Measurements from ENCODE around the gene GTF2H4. TPM values are rescaled to one million over a fixed set of nuclear protein-coding genes. Genes with fewer than 3 reads are reported as not detected.

Gene GTF2H4
- polyA plus RNA-seq, 1 donor from 2014 or later = 101 TPM

DNA sequence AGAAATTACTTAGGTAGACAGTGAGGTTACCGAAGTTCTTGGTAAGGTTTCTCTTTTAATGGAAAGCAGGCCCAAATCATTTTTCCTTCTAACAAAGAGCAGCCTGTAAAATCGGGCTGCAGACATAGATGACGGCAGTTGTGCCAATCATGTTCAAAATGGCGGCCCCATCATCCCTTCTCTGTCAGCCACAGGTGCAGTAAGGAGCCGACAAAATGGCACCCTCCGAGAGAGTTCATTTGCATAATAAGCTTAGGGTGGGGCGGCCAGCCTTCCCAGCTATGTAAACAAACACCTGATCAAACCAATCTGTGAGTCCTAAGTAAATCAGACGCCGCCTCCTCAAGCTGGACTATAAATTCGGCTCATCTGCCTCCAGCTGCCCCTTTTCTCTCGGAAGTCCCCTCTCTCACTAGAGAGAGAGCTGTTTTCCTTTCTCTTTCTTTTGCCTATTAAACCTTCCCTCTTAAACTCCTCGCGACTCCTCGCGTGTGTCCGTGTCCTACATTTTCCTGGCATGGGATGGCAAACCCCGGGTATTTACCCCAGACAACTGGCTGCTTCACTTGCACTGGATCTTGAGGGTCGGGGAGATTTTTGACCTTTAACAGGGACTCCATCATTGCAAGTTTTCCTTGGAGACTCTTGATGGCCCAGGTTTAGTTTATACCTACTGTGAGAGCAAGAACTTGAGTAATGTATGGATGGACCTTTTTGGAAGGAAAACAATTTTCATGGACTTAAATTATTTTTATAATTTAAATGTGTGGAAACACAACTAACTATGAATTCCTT is 32.6 kb upstream of the GTF2H4 start:
- H3K27me3 ChIP-seq (ENCODE audit: insufficient read depth, low read depth, low read length) = no peaks in the 10 kb centered on the region

DNA sequence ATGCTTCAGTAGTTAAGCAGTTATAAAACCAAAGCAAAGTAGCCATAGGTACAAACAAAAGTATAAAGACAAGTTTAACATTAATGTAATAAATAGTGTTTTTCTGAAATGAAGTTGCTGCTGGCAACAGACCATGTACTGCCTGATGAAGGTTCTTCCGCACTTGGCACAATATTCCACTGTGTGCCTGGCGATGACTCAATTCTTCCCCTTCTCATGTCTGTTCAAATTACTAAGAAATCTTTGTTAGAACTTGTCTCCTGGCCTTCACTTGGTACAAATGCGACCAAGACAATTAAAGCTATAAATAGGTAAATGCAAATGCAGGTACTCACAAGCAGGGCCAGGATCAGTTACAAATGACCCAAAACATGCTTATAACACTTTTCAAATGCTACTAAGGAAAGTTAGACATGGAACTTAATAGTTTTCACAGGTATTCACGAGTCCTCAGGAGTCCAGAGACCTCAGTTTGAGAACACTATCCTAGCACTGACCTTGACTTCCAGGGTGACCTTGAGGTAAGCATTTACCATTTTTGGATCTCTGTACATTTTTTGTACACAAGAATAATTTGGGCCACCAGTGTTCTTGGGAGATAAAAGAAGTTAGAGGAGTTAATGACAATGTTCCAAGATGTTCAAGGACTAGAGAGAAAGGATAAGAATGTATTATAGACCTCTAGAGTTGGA is 31.8 kb upstream of the GTF2H4 start:
- TF ChIP-seq SMC3 (conservative IDR thresholded peaks at IDR 0.05; ENCODE audit: poor library complexity) (no peak), MXI1 (conservative IDR thresholded peaks at IDR 0.05; ENCODE audit: poor library complexity, severe bottlenecking) (no peak), EZH2 (IDR thresholded peaks at IDR 0.05; ENCODE audit: borderline replicate concordance, insufficient read depth, low read length, poor library complexity, severe bottlenecking) (no peak), POLR2AphosphoS5 (IDR thresholded peaks at IDR 0.05) (no peak), EP300 (conservative IDR thresholded peaks at IDR 0.05; ENCODE audit: poor library complexity, severe bottlenecking) (no peak), REST (IDR thresholded peaks at IDR 0.05; ENCODE audit: borderline replicate concordance) (no peak), RAD21 (conservative IDR thresholded peaks at IDR 0.05) (no peak), TAF1 (IDR thresholded peaks at IDR 0.05; ENCODE audit: low read depth) (no peak)
- TF ChIP-seq, protein P1, sequence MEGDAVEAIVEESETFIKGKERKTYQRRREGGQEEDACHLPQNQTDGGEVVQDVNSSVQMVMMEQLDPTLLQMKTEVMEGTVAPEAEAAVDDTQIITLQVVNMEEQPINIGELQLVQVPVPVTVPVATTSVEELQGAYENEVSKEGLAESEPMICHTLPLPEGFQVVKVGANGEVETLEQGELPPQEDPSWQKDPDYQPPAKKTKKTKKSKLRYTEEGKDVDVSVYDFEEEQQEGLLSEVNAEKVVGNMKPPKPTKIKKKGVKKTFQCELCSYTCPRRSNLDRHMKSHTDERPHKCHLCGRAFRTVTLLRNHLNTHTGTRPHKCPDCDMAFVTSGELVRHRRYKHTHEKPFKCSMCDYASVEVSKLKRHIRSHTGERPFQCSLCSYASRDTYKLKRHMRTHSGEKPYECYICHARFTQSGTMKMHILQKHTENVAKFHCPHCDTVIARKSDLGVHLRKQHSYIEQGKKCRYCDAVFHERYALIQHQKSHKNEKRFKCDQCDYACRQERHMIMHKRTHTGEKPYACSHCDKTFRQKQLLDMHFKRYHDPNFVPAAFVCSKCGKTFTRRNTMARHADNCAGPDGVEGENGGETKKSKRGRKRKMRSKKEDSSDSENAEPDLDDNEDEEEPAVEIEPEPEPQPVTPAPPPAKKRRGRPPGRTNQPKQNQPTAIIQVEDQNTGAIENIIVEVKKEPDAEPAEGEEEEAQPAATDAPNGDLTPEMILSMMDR (IDR thresholded peaks at IDR 0.05; ENCODE audit: poor library complexity, severe bottlenecking) = no peak
- Histone ChIP-seq H3K4me2 (ENCODE audit: low read length) (no peak overlapping the region), H4K20me1 (ENCODE audit: insufficient read depth) (no peaks in the 10 kb centered on the region), H3F3A (ENCODE audit: insufficient read depth, low read length, poor library complexity, severe bottlenecking) (peaks cover 9% of the 10 kb centered on the region), H3K27me3 (ENCODE audit: insufficient read depth, low read depth, low read length) (no peaks in the 10 kb centered on the region), H3K4me3 (ENCODE audit: low read length) (no peak overlapping the region), H2AFZ (ENCODE audit: low read depth, low read length) (no peak overlapping the region), H3K9ac (ENCODE audit: low read length) (no peak overlapping the region), H3K27ac (ENCODE audit: low read length) (no peak overlapping the region), H3K79me2 (replicated peaks; ENCODE audit: insufficient read depth, low read length) (peaks cover 30% of the 10 kb centered on the region), H3K36me3 (ENCODE audit: insufficient read depth, low read length) (no peaks in the 10 kb centered on the region), H3K9me3 (ENCODE audit: low read length) (no peaks in the 10 kb centered on the region), H3K9me2 (ENCODE audit: insufficient read depth, low read length) (no peaks in the 10 kb centered on the region)

More for the DNA sequence above, 32.6 kb upstream of the GTF2H4 start:
- Histone ChIP-seq H3K79me2 (replicated peaks; ENCODE audit: insufficient read depth, low read length) (peaks cover 22% of the 10 kb centered on the region), H3K36me3 (ENCODE audit: insufficient read depth, low read length) (no peaks in the 10 kb centered on the region), H3K9me3 (ENCODE audit: low read length) (peaks cover 4% of the 10 kb centered on the region), H3F3A (ENCODE audit: insufficient read depth, low read length, poor library complexity, severe bottlenecking) (peaks cover 8% of the 10 kb centered on the region), H3K4me2 (ENCODE audit: low read length) (no peak overlapping the region), H2AFZ (ENCODE audit: low read depth, low read length) (no peak overlapping the region), H3K27ac (ENCODE audit: low read length) (no peak overlapping the region), H4K20me1 (ENCODE audit: insufficient read depth) (no peaks in the 10 kb centered on the region), H3K4me3 (ENCODE audit: low read length) (no peak overlapping the region), H3K9ac (ENCODE audit: low read length) (no peak overlapping the region), H3K9me2 (ENCODE audit: insufficient read depth, low read length) (no peaks in the 10 kb centered on the region)
- TF ChIP-seq POLR2AphosphoS5 (IDR thresholded peaks at IDR 0.05) (no peak), TAF1 (IDR thresholded peaks at IDR 0.05; ENCODE audit: low read depth) (no peak), MXI1 (conservative IDR thresholded peaks at IDR 0.05; ENCODE audit: poor library complexity, severe bottlenecking) (no peak)
